Measurements from ENCODE around the gene SYCN.

Gene SYCN

GRCh38 chr19:39169143-39169810 lies 34.8 kb downstream of the SYCN start:
- DNase-seq, result no peak

- DNase-seq, result no peak
Observed at GRCh38 chr19:39168258-39169142, 35.6 kb downstream of the SYCN start.

- DNase-seq, result no peak
Observed at GRCh38 chr19:39167461-39168257, 36.4 kb downstream of the SYCN start.

GRCh38 chr19:39166571-39167391 lies 37.3 kb downstream of the SYCN start:
- no peak for DNase-seq

- no peak for DNase-seq
Observed at GRCh38 chr19:39165857-39166256, 38.2 kb downstream of the SYCN start.

- no peak for DNase-seq
Observed at GRCh38 chr19:39164289-39164688, 39.8 kb downstream of the SYCN start.

GRCh38 chr19:39163621-39164020 lies 40.4 kb downstream of the SYCN start:
- no peak for DNase-seq

GRCh38 chr19:39162441-39163043 lies 41.5 kb downstream of the SYCN start:
- DNase-seq, result no peak

- DNase-seq, result no peak
Observed at GRCh38 chr19:39160889-39161672, 43.0 kb downstream of the SYCN start.

GRCh38 chr19:39160523-39160861 lies 43.6 kb downstream of the SYCN start:
- no peak for DNase-seq

- DNase-seq, result no peak
Observed at GRCh38 chr19:39158646-39159260, 45.3 kb downstream of the SYCN start.

- no peak for DNase-seq
Observed at GRCh38 chr19:39157997-39158389, 46.1 kb downstream of the SYCN start.

- no peak for DNase-seq
Observed at GRCh38 chr19:39157275-39157996, 46.6 kb downstream of the SYCN start.

- no peak for DNase-seq
Observed at GRCh38 chr19:39156326-39157230, 47.5 kb downstream of the SYCN start.

- DNase-seq, result no peak
Observed at GRCh38 chr19:39155741-39156140, 48.3 kb downstream of the SYCN start.

GRCh38 chr19:39155114-39155700 lies 48.9 kb downstream of the SYCN start:
- DNase-seq, result no peak

- DNase-seq, result no peak
Observed at GRCh38 chr19:39154629-39155100, 49.4 kb downstream of the SYCN start.

GRCh38 chr19:39154100-39154628 lies 49.9 kb downstream of the SYCN start:
- DNase-seq, result no peak

All from CD4-positive, alpha-beta T cell treated with Interleukin-4 for 4 hours (primary cell).